ENCODE measurements around the gene CSTF3. TPM values are rescaled to one million over a fixed set of nuclear protein-coding genes. Genes with fewer than 3 reads are reported as not detected.

CSTF3 gene
- total and polyA plus RNA-seq, 2 experiments from 2014 or later = 25.8 to 75.5 TPM

GRCh38 chr11:33135216-33135615, 26.1 kb downstream of the CSTF3 start:
- no peak for TF ChIP-seq CTCF (IDR thresholded peaks at IDR 0.05; ENCODE audit: low read depth, low read length)
- Histone ChIP-seq H3K4me1 (ENCODE audit: low read depth) (peaks cover 17% of the 10 kb centered on the region), H3K9me3 (ENCODE audit: low read depth) (no peaks in the 10 kb centered on the region), H3K36me3 (peaks cover 21% of the 10 kb centered on the region), H3K27ac (peak overlapping the region; percentile 63), H3K4me3 (no peak overlapping the region), H3K27me3 (no peaks in the 10 kb centered on the region)
- peak; percentile 42 to 81 for DNase-seq (ENCODE audit: low read depth in 1 of 2, low spot score in 1 of 2)

GRCh38 chr11:33134276-33134675, 27.0 kb downstream of the CSTF3 start:
- no peak for DNase-seq (ENCODE audit: low read depth in 1 of 2, low spot score in 1 of 2)
- no peak for TF ChIP-seq CTCF (IDR thresholded peaks at IDR 0.05; ENCODE audit: low read depth, low read length)
- peak overlapping the region; percentile 63 for H3K27ac ChIP-seq
- H3K36me3 ChIP-seq = peaks cover 15% of the 10 kb centered on the region
- H3K4me3 ChIP-seq = no peak overlapping the region
- no peaks in the 10 kb centered on the region for H3K9me3 ChIP-seq (ENCODE audit: low read depth)
- no peaks in the 10 kb centered on the region for H3K27me3 ChIP-seq
- peaks cover 17% of the 10 kb centered on the region for H3K4me1 ChIP-seq (ENCODE audit: low read depth)

- no peak for DNase-seq (ENCODE audit: low read depth in 1 of 2, low spot score in 1 of 2)
Observed at GRCh38 chr11:33133761-33134160, 27.5 kb downstream of the CSTF3 start.

GRCh38 chr11:33132510-33132909, 28.8 kb downstream of the CSTF3 start:
- Histone ChIP-seq H3K9me3 (ENCODE audit: low read depth) (no peaks in the 10 kb centered on the region), H3K27me3 (no peaks in the 10 kb centered on the region), H3K4me3 (no peak overlapping the region), H3K27ac (no peak overlapping the region), H3K36me3 (no peaks in the 10 kb centered on the region), H3K4me1 (ENCODE audit: low read depth) (peaks cover 17% of the 10 kb centered on the region)
- DNase-seq (ENCODE audit: low read depth in 1 of 2, low spot score in 1 of 2) = no peak
- no peak for TF ChIP-seq CTCF (IDR thresholded peaks at IDR 0.05; ENCODE audit: low read depth, low read length)

More at GRCh38 chr11:33133761-33134160, 27.5 kb downstream of the CSTF3 start:
- H3K4me1 ChIP-seq (ENCODE audit: low read depth) = peaks cover 17% of the 10 kb centered on the region
- H3K27ac ChIP-seq = no peak overlapping the region
- no peak overlapping the region for H3K4me3 ChIP-seq
- H3K36me3 ChIP-seq = peaks cover 10% of the 10 kb centered on the region
- no peaks in the 10 kb centered on the region for H3K27me3 ChIP-seq
- TF ChIP-seq CTCF (IDR thresholded peaks at IDR 0.05; ENCODE audit: low read depth, low read length) = no peak
- H3K9me3 ChIP-seq (ENCODE audit: low read depth) = no peaks in the 10 kb centered on the region

- Histone ChIP-seq H3K27ac (no peak overlapping the region), H3K27me3 (no peaks in the 10 kb centered on the region), H3K4me3 (no peak overlapping the region), H3K36me3 (no peaks in the 10 kb centered on the region), H3K4me1 (ENCODE audit: low read depth) (no peaks in the 10 kb centered on the region), H3K9me3 (ENCODE audit: low read depth) (no peaks in the 10 kb centered on the region)
- no peak for DNase-seq (ENCODE audit: low read depth in 1 of 2, low spot score in 1 of 2)
- TF ChIP-seq CTCF (IDR thresholded peaks at IDR 0.05; ENCODE audit: low read depth, low read length) = no peak
Observed at GRCh38 chr11:33128739-33129138, 32.5 kb downstream of the CSTF3 start.

GRCh38 chr11:33125611-33126010, 35.7 kb downstream of the CSTF3 start:
- no peak overlapping the region for H3K27ac ChIP-seq
- no peak for DNase-seq (ENCODE audit: low read depth in 1 of 2, low spot score in 1 of 2)
- no peaks in the 10 kb centered on the region for H3K9me3 ChIP-seq (ENCODE audit: low read depth)
- no peak overlapping the region for H3K4me3 ChIP-seq
- H3K4me1 ChIP-seq (ENCODE audit: low read depth) = no peaks in the 10 kb centered on the region
- no peaks in the 10 kb centered on the region for H3K36me3 ChIP-seq
- no peaks in the 10 kb centered on the region for H3K27me3 ChIP-seq
- TF ChIP-seq CTCF (IDR thresholded peaks at IDR 0.05; ENCODE audit: low read depth, low read length) = no peak
